Epithelial cell of esophagus (primary cell): ENCODE measurements around the gene CRABP1.

ENCODE experiments used
- DNase-seq: peaks from one replicate; pipeline ENCODE4 v3.0.0; 2010; ENCODE audit warnings: low read depth
- H3K4me3 ChIP-seq: 2 replicates; pipeline ENCODE4 v1.5.1; 2011; ENCODE audit warnings: mild to moderate bottlenecking, low read length, control low read depth
- CTCF ChIP-seq: IDR thresholded peaks from 2 replicates; pipeline ENCODE4 v1.5.1; 2011; ENCODE audit warnings: low read depth, mild to moderate bottlenecking, low read length, control low read depth, inconsistent platforms; ENCODE audit not compliant: insufficient read depth; ENCODE audit errors: missing control alignments

The CRABP1 gene

DNA sequence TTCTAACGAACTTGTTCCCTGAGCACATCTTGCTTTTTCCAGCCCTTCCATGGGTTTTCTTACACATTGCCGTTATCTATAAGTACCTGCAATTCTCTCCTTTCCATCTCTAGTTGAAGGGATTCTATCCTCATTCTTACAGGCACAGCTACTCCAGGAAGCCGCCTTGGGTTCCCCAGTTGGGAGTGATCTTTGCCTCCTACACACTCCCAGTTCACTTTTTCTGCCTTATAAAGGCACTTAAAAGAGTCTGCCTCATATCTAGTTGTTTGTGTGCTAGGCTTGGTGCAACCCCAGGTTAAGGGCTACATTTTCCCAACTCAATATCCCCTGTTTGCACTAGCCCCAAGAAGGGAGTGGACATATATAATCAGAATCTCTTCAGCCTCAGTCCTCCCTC is 53.9 kb downstream of the CRABP1 start:
- TF ChIP-seq CTCF: no peak
- no peak for DNase-seq
- H3K4me3 ChIP-seq: no peak overlapping the region

DNA sequence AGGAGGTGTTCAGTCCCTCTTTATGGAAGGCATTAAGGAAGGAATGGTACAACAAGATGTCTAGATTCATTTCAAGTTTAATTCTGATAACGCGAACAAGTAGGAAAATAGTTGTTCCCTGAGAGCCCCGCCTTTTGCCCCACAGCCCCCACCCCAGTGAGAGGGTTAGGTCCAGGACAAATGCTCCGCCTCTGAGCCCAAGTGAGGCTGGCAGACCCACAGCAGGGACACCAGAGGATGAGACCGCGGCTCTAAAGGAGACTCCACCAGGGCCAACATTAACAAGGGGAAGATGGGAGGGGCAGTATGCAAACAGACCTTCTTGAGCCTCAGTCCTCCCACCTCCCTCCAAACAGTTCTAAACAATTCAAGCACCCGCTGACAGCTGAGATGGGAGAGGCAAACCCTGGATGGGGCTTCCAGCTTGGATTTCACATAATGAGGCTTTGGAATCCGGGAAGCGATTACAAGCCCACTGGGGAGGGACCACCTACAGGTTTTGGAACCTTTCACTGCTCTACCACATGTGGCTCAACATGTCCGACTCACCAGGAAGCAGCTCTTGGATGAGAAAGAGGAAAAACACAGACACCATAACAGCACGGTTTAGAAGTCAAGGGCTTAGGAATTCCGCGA is 54.9 kb downstream of the CRABP1 start:
- no peak overlapping the region for H3K4me3 ChIP-seq
- TF ChIP-seq CTCF: no peak
- no peak for DNase-seq

DNA sequence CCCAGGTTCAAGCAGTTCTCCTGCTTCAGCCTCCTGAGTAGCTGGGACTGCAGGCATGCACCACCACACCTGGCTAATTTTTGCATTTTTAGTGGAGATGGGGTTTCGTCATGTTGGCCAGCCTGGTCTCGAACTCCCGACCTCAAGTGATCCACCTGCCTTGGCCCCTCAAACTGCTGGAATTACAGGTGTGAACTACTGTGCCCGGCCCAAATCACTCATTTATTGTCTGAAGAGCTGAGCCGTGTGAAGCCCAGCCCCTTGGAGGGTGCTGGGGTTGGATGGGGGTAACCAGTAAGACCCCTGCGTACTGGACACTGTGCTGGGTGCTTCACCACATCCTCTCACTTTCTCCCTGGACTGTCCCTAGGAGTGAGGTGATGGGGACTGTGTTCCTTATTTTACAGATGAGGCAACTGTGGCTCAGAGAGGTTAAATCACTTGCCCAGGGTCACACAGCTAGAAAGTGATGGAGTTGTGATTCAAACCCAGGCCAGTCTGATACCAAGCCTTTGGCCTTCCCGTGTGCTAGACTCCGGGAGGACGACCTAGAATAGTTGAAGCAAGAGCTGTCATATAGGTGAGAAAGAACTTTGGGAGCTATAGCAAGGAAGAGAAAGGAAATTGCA is 56.1 kb downstream of the CRABP1 start:
- no peak overlapping the region for H3K4me3 ChIP-seq
- no peak for DNase-seq
- no peak for TF ChIP-seq CTCF

DNA sequence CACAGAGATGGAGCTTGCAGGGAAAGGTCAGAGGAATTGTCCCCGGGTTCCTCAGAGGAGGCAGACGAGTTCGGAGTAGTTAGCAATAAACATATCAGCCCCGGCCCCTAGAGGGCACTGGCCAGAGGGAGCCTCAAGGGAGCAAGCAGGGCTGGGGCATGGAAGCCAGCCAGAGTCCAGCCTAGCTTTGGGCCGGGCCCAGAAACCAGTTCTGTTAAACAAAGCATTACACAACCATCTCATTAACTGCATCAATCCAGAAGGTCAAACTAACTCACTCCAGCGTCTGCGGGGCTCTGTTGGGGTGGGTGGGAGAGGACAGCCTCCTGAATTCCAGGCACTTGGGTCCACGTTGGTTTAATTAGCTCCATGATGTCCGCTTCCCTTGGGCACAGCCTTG is 56.8 kb downstream of the CRABP1 start:
- no peak overlapping the region for H3K4me3 ChIP-seq
- peak; percentile 27 for TF ChIP-seq CTCF
- DNase-seq: no peak

- H3K4me3 ChIP-seq: no peak overlapping the region
- no peak for DNase-seq
- TF ChIP-seq CTCF: no peak
Observed at GRCh38 chr15:78397382-78397781, 57.2 kb downstream of the CRABP1 start.
